ENCODE measurements around the gene TPO. TPM values are rescaled to one million over a fixed set of nuclear protein-coding genes. Genes with fewer than 3 reads are reported as not detected.

TPO gene
- total RNA-seq, 1 donor from 2014 or later: not detected

GRCh38 chr2:1494257-1494656 lies 81.0 kb downstream of the TPO start:
- no peak for DNase-seq (ENCODE audit: low read depth)
- Histone ChIP-seq H3K36me3 (ENCODE audit: control insufficient read depth, insufficient read depth, low read length) (no peaks in the 10 kb centered on the region), H3K4me3 (ENCODE audit: low read depth, low read length) (no peak overlapping the region), H3K27me3 (ENCODE audit: control insufficient read depth, insufficient read depth, low read length) (no peaks in the 10 kb centered on the region)
- TF ChIP-seq, protein P1, sequence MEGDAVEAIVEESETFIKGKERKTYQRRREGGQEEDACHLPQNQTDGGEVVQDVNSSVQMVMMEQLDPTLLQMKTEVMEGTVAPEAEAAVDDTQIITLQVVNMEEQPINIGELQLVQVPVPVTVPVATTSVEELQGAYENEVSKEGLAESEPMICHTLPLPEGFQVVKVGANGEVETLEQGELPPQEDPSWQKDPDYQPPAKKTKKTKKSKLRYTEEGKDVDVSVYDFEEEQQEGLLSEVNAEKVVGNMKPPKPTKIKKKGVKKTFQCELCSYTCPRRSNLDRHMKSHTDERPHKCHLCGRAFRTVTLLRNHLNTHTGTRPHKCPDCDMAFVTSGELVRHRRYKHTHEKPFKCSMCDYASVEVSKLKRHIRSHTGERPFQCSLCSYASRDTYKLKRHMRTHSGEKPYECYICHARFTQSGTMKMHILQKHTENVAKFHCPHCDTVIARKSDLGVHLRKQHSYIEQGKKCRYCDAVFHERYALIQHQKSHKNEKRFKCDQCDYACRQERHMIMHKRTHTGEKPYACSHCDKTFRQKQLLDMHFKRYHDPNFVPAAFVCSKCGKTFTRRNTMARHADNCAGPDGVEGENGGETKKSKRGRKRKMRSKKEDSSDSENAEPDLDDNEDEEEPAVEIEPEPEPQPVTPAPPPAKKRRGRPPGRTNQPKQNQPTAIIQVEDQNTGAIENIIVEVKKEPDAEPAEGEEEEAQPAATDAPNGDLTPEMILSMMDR (IDR thresholded peaks at IDR 0.05; ENCODE audit: insufficient read depth, low read length, severe bottlenecking): no peak
- no peak for FAIRE-seq

GRCh38 chr2:1494906-1495305 lies 81.6 kb downstream of the TPO start:
- no peaks in the 10 kb centered on the region for H3K27me3 ChIP-seq (ENCODE audit: control insufficient read depth, insufficient read depth, low read length)
- H3K36me3 ChIP-seq (ENCODE audit: control insufficient read depth, insufficient read depth, low read length): no peaks in the 10 kb centered on the region
- H3K4me3 ChIP-seq (ENCODE audit: low read depth, low read length): no peak overlapping the region
- no peak for FAIRE-seq
- no peak for DNase-seq (ENCODE audit: low read depth)
- TF ChIP-seq, protein P1 (IDR thresholded peaks at IDR 0.05; ENCODE audit: insufficient read depth, low read length, severe bottlenecking): no peak

GRCh38 chr2:1495676-1496358 lies 82.6 kb downstream of the TPO start:
- H3K4me3 ChIP-seq (ENCODE audit: low read depth, low read length): no peak overlapping the region
- no peak for FAIRE-seq
- DNase-seq (ENCODE audit: low read depth): no peak
- H3K27me3 ChIP-seq (ENCODE audit: control insufficient read depth, insufficient read depth, low read length): no peaks in the 10 kb centered on the region
- H3K36me3 ChIP-seq (ENCODE audit: control insufficient read depth, insufficient read depth, low read length): no peaks in the 10 kb centered on the region
- TF ChIP-seq, protein P1 (IDR thresholded peaks at IDR 0.05; ENCODE audit: insufficient read depth, low read length, severe bottlenecking): no peak

GRCh38 chr2:1496359-1496821 lies 83.1 kb downstream of the TPO start:
- Histone ChIP-seq H3K4me3 (ENCODE audit: low read depth, low read length) (no peak overlapping the region), H3K27me3 (ENCODE audit: control insufficient read depth, insufficient read depth, low read length) (no peaks in the 10 kb centered on the region), H3K36me3 (ENCODE audit: control insufficient read depth, insufficient read depth, low read length) (no peaks in the 10 kb centered on the region)
- DNase-seq (ENCODE audit: low read depth) (no peak), FAIRE-seq (no peak)
- TF ChIP-seq, protein P1 (IDR thresholded peaks at IDR 0.05; ENCODE audit: insufficient read depth, low read length, severe bottlenecking): no peak

DNA sequence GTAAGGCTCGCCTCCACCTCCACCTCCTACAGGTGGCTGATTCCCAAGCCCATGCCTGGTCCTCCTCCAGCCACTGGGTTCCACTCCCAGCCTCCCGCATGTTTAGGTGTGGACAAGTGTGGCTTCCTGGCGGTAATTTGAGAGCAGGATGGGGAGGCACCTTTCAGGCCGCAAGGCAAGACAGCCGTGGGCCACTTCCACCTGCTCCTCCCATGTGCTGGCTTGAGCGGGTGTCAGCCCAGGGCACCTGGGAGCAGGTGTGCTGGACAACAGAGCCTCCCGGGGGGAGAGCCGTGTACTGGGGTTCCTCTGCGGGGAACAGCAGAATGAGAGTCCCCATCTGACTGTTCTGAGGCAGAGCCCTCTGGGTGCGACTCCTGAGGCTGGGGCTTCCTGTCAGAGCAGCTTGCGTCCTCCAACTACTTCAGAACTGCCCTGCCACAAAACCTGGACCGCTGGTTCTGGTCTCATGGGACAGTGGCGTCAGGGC lies 83.9 kb downstream of the TPO start:
- Histone ChIP-seq H3K27me3 (ENCODE audit: control insufficient read depth, insufficient read depth, low read length) (no peaks in the 10 kb centered on the region), H3K4me3 (ENCODE audit: low read depth, low read length) (no peak overlapping the region), H3K36me3 (ENCODE audit: control insufficient read depth, insufficient read depth, low read length) (no peaks in the 10 kb centered on the region)
- DNase-seq (ENCODE audit: low read depth) (no peak), FAIRE-seq (no peak)
- TF ChIP-seq, protein P1 (IDR thresholded peaks at IDR 0.05; ENCODE audit: insufficient read depth, low read length, severe bottlenecking): no peak

GRCh38 chr2:1498176-1498575 lies 84.9 kb downstream of the TPO start:
- TF ChIP-seq, protein P1 (IDR thresholded peaks at IDR 0.05; ENCODE audit: insufficient read depth, low read length, severe bottlenecking): no peak
- no peaks in the 10 kb centered on the region for H3K36me3 ChIP-seq (ENCODE audit: control insufficient read depth, insufficient read depth, low read length)
- no peak for FAIRE-seq
- H3K4me3 ChIP-seq (ENCODE audit: low read depth, low read length): no peak overlapping the region
- no peaks in the 10 kb centered on the region for H3K27me3 ChIP-seq (ENCODE audit: control insufficient read depth, insufficient read depth, low read length)
- no peak for DNase-seq (ENCODE audit: low read depth)

All from bronchial epithelial cell (primary cell).